ENCODE measurements around the gene WNT7B.

Gene WNT7B

DNA sequence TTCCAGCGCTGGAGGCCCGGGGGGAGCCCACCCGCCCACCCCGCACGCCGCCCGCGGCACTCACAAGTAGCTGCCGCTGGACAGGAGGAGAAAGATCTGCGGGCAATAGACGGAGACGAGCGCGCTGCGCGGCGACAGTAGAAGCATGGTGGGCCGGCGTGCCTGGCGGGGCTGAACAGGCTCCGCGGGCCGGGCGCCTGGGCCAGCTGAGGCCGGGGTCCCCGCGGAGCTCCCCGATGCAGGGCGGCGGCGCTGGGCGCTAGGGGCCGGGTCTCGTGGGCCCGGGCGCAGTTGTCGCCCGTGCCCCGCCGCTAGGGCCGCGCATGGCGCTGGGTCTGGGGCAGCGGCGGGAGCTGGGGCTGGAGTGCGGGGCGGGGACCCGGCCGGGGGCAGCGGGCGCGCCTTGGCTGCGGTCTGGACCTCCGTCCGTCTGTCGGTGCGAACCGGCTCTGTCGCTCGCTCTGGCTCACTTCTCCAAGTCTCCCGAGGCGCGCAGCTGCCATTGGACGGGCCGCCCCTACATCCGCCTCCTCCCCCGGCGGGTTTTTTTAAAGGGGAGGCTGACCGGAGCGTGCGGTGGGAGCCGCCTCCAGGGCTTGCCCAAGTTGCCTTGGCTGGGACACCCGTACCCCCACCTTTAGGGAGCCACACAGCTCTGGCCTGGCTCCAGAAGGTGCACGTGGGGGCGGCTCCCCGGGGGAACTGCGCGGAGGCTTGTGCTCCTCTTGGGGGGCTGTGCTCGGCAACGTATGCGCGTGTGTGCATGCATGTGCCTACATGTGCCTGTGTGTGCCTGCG is 4.7 kb downstream of the WNT7B start:
- no peak for ATAC-seq
- no peak for TF ChIP-seq ZNF70 (CRISPR knock-in tag; IDR thresholded peaks at IDR 0.05)
- TF ChIP-seq, protein P1, sequence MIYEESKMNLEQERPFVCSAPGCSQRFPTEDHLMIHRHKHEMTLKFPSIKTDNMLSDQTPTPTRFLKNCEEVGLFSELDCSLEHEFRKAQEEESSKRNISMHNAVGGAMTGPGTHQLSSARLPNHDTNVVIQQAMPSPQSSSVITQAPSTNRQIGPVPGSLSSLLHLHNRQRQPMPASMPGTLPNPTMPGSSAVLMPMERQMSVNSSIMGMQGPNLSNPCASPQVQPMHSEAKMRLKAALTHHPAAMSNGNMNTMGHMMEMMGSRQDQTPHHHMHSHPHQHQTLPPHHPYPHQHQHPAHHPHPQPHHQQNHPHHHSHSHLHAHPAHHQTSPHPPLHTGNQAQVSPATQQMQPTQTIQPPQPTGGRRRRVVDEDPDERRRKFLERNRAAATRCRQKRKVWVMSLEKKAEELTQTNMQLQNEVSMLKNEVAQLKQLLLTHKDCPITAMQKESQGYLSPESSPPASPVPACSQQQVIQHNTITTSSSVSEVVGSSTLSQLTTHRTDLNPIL (CRISPR knock-in tag; IDR thresholded peaks at IDR 0.05; ENCODE audit: low read depth) = no peak
- TF ChIP-seq ZNF565 (CRISPR knock-in tag; conservative IDR thresholded peaks at IDR 0.05; ENCODE audit: low read depth) = no peak
- TF ChIP-seq ARNTL (CRISPR knock-in tag; IDR thresholded peaks at IDR 0.05; ENCODE audit: borderline replicate concordance, low read depth) = no peak
- TF ChIP-seq SNAI2 (CRISPR knock-in tag; IDR thresholded peaks at IDR 0.05) = no peak
- TF ChIP-seq TCF4 (CRISPR knock-in tag; IDR thresholded peaks at IDR 0.05; ENCODE audit: borderline replicate concordance) = no peak
- no peak for TF ChIP-seq ZNF8 (CRISPR knock-in tag; IDR thresholded peaks at IDR 0.05)
- TF ChIP-seq ISL1 (CRISPR knock-in tag; IDR thresholded peaks at IDR 0.05) = no peak
- TF ChIP-seq GLIS3 (CRISPR knock-in tag; IDR thresholded peaks at IDR 0.05) = no peak
- TF ChIP-seq, protein P2, sequence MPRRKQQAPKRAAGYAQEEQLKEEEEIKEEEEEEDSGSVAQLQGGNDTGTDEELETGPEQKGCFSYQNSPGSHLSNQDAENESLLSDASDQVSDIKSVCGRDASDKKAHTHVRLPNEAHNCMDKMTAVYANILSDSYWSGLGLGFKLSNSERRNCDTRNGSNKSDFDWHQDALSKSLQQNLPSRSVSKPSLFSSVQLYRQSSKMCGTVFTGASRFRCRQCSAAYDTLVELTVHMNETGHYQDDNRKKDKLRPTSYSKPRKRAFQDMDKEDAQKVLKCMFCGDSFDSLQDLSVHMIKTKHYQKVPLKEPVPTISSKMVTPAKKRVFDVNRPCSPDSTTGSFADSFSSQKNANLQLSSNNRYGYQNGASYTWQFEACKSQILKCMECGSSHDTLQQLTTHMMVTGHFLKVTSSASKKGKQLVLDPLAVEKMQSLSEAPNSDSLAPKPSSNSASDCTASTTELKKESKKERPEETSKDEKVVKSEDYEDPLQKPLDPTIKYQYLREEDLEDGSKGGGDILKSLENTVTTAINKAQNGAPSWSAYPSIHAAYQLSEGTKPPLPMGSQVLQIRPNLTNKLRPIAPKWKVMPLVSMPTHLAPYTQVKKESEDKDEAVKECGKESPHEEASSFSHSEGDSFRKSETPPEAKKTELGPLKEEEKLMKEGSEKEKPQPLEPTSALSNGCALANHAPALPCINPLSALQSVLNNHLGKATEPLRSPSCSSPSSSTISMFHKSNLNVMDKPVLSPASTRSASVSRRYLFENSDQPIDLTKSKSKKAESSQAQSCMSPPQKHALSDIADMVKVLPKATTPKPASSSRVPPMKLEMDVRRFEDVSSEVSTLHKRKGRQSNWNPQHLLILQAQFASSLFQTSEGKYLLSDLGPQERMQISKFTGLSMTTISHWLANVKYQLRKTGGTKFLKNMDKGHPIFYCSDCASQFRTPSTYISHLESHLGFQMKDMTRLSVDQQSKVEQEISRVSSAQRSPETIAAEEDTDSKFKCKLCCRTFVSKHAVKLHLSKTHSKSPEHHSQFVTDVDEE (CRISPR knock-in tag; IDR thresholded peaks at IDR 0.05) = no peak
- TF ChIP-seq ZFP30 (CRISPR knock-in tag; IDR thresholded peaks at IDR 0.05) = no peak
- TF ChIP-seq RARB (CRISPR knock-in tag; IDR thresholded peaks at IDR 0.05) = no peak
- TF ChIP-seq PPARA (CRISPR knock-in tag; IDR thresholded peaks at IDR 0.05; ENCODE audit: borderline replicate concordance) = no peak
- TF ChIP-seq TOX (CRISPR knock-in tag; IDR thresholded peaks at IDR 0.05; ENCODE audit: borderline replicate concordance) = no peak
- TF ChIP-seq, protein P3, sequence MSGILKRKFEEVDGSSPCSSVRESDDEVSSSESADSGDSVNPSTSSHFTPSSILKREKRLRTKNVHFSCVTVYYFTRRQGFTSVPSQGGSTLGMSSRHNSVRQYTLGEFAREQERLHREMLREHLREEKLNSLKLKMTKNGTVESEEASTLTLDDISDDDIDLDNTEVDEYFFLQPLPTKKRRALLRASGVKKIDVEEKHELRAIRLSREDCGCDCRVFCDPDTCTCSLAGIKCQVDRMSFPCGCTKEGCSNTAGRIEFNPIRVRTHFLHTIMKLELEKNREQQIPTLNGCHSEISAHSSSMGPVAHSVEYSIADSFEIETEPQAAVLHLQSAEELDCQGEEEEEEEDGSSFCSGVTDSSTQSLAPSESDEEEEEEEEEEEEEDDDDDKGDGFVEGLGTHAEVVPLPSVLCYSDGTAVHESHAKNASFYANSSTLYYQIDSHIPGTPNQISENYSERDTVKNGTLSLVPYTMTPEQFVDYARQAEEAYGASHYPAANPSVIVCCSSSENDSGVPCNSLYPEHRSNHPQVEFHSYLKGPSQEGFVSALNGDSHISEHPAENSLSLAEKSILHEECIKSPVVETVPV (CRISPR knock-in tag; IDR thresholded peaks at IDR 0.05) = no peak
- TF ChIP-seq, protein P4, sequence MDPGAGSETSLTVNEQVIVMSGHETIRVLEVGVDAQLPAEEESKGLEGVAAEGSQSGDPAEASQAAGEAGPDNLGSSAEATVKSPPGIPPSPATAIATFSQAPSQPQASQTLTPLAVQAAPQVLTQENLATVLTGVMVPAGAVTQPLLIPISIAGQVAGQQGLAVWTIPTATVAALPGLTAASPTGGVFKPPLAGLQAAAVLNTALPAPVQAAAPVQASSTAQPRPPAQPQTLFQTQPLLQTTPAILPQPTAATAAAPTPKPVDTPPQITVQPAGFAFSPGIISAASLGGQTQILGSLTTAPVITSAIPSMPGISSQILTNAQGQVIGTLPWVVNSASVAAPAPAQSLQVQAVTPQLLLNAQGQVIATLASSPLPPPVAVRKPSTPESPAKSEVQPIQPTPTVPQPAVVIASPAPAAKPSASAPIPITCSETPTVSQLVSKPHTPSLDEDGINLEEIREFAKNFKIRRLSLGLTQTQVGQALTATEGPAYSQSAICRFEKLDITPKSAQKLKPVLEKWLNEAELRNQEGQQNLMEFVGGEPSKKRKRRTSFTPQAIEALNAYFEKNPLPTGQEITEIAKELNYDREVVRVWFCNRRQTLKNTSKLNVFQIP (CRISPR knock-in tag; IDR thresholded peaks at IDR 0.05; ENCODE audit: borderline replicate concordance, low read depth) = no peak
- TF ChIP-seq ZFP3 (CRISPR knock-in tag; IDR thresholded peaks at IDR 0.05) = no peak
- no peak for TF ChIP-seq BACH2 (CRISPR knock-in tag; IDR thresholded peaks at IDR 0.05; ENCODE audit: borderline replicate concordance)

DNA sequence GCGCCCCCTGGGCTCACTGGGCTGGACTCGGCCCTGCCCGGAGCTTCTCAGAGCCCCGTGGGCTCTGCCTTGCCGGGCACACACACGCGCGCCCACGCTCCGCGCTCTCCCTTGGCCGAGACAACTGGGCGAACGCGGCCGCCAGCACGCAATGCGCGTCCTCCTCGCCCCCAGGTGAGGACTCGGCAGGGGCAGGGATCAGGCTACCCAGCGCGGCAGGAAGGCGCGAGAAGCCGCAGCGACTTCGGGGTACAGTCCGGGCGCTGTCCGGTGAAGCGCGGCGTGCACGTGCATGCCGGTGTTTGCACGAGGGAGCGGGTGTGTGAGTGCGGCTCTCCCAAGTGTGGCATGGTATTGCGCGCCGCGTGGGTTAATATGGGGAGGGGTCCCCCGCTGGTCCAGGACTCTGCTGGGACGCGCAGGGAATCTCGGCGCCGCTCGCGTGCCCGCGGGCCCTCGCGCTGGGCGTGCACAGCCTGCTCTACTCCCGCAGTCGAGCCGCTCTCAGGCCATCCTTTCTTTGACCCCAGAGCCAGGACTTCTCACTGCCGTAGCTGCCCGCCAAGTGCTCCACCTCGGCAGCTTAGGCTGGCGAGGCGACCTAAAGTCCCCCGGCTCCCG is 5.4 kb downstream of the WNT7B start:
- TF ChIP-seq ZC3H10 (CRISPR knock-in tag; IDR thresholded peaks at IDR 0.05) (no peak), ARNTL (CRISPR knock-in tag; IDR thresholded peaks at IDR 0.05; ENCODE audit: borderline replicate concordance, low read depth) (no peak), ZFP30 (CRISPR knock-in tag; IDR thresholded peaks at IDR 0.05) (no peak), TOX (CRISPR knock-in tag; IDR thresholded peaks at IDR 0.05; ENCODE audit: borderline replicate concordance) (no peak), ZNF70 (CRISPR knock-in tag; IDR thresholded peaks at IDR 0.05) (no peak), BACH2 (CRISPR knock-in tag; IDR thresholded peaks at IDR 0.05; ENCODE audit: borderline replicate concordance) (no peak), PPARA (CRISPR knock-in tag; IDR thresholded peaks at IDR 0.05; ENCODE audit: borderline replicate concordance) (no peak), ISL1 (CRISPR knock-in tag; IDR thresholded peaks at IDR 0.05) (no peak), ZNF565 (CRISPR knock-in tag; conservative IDR thresholded peaks at IDR 0.05; ENCODE audit: low read depth) (no peak), ZFP3 (CRISPR knock-in tag; IDR thresholded peaks at IDR 0.05) (no peak)
- TF ChIP-seq, protein P2 (CRISPR knock-in tag; IDR thresholded peaks at IDR 0.05) = no peak
- TF ChIP-seq, protein P4 (CRISPR knock-in tag; IDR thresholded peaks at IDR 0.05; ENCODE audit: borderline replicate concordance, low read depth) = no peak
- peak; percentile 4; the same call in 1 of the 3 replicates for ATAC-seq
